ENCODE results near the gene BCL6.

Gene BCL6

DNA sequence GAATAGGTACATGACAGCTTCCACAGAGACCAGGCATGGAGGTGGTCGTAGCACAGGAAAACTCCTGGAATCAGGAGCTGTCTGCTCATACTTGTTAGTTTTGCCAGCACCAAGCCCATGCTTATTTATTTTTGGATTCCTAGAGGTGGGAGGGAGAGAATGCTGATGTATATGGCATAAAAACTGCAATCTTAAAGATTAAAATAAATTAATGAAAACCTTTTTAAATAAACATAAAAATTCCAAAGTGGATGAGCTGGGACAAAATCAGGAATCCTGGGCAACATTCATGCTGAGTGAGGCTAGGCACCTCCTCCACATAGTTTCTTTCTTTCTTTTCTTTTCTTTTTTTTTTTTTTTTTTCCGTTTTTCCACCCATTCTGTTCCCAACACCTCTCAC, 14.3 kb upstream of the BCL6 start:
- DNase-seq (ENCODE audit: low spot score): no peak

DNA sequence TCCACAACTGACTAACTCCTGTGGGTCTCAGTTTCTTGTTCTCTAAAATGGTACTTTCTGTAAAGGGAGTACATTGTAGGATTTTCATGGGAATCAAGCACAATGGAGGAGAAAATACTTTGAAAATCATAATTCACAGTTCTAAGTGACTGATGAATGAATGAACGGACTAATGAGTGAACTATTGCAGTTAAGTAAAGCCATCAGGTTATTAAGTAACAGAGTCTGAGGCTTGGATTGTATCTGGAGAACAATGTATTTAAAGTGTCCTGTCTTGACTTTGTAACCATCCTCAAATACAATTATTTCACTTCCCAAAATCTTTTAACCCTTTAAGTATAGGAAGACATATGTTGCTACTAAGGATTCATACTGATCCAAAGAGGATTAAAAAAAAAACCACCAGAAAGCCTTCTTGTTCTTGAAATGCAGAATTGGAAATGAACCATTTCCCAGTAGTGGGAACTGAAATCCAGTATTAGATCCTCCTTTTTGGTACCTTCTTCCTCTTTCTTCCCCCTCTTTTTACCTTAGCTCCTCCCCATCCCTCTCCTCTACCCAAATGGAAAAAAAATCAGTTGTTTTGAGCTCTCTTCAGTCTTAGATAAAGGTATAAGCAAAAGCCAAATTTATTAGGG, 13.2 kb upstream of the BCL6 start:
- DNase-seq (ENCODE audit: low spot score): no peak

DNA sequence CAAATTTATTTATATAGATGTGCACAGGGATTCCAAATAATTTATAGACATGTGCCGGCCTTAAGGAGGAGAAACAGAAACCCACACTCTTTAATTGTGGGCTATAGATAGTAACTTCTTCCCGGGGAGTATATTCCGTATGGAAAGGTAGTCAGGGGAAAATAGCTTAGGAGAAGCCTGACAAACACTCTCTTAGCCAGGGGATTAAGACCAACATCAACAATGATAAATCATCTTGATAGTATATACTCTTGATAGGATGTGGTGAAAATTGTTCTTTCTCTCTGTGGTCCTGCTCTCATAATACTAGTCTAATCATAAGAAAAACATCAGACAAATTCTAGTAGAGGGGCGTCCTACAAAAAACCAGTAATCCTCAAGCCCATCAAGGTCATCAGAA, 8.2 kb upstream of the BCL6 start:
- DNase-seq (ENCODE audit: low spot score): no peak

DNA sequence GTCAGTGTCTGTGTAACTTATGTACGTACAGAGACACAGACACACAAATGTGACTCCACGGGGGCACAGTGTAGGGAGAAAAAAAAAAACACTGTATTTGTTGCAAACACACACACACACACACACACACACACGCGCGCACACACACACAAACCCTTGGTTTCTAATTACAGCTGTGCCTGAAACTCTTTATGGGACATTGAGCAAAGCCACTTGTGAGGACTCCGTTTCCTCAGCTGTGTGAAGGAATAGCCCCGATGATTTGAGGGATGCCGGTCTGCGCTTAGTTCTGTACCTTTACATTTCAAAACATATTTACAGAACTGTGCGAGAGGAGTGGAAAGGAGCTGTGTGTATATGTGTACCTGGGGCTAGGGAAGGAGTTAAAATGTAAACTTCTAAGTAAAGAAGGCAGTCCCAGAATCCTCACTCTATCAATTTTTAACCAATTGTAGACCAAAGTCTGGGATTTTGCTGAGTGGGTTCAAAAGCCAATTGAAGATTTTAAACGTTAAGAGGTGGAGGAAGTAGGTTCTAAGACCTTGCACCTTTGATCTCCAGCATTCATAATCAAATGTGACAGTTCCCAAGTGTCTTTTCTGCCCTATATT, 5.3 kb upstream of the BCL6 start:
- no peak for DNase-seq (ENCODE audit: low spot score)

DNA sequence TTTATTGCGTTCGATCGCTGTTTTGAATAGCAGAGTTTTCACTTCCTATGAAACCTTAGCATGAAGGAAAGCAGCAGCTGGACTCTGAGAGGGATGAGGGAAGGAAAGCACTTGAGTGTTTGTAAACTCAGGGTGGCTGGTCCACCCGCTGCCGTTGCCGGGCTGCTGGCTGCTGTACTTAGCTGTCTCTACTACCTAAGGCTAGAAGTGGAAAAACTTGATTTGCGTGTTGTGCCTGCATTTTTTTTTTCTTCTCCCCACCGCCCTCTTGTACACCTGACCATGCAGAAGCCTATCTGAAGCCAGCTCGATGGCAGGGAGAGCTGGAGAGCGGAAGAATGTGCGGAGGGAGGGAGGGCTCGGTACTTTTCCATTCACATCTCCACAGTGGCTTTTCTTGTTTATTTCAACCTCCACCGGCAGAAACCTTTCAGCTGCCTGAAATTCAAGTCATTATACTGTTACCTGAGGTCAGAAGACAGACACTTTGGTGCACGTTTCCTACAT, 4.8 kb upstream of the BCL6 start:
- no peak for DNase-seq (ENCODE audit: low spot score)

DNA sequence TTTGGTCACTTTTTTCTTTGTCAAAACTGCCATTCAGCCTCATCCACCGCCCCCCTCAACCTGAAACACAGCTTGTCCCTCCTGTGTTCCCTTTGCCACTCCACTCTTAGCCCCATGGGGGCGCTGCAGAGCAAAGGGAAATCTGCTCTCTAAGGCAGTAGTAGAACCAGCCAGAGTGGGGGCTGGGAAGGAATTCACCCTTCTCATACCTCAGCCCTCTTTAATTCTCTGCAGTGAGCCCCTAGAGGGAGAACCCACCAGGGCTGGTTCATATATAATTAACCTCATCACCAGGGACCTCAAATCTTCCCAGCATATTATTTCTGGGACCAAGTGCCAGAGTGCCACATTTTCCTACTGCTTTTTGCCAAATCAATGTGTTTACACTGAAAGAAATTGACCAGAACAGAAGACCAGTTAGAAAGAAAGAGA, 2.8 kb upstream of the BCL6 start:
- peak; percentile 89 for DNase-seq (ENCODE audit: low spot score)

DNA sequence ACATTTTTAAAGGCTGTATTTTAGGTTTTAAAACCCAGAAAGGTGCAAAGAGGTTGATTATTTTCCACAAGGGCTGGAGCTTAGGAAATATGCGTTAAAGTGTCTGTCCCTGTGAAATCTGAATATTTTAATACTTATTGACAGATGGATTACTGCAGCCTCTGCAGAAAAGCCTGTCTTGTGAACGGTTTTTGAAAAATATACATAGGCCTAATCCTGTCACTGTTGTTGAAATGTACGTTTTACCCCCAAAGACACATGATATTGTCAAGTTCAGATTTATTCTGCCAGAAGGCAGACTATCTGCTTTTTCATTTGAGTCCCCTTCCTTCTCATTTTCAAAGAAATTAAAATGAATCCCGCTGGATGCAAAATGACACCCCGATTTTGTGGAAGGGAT, 2.2 kb upstream of the BCL6 start:
- no peak for DNase-seq (ENCODE audit: low spot score)

DNA sequence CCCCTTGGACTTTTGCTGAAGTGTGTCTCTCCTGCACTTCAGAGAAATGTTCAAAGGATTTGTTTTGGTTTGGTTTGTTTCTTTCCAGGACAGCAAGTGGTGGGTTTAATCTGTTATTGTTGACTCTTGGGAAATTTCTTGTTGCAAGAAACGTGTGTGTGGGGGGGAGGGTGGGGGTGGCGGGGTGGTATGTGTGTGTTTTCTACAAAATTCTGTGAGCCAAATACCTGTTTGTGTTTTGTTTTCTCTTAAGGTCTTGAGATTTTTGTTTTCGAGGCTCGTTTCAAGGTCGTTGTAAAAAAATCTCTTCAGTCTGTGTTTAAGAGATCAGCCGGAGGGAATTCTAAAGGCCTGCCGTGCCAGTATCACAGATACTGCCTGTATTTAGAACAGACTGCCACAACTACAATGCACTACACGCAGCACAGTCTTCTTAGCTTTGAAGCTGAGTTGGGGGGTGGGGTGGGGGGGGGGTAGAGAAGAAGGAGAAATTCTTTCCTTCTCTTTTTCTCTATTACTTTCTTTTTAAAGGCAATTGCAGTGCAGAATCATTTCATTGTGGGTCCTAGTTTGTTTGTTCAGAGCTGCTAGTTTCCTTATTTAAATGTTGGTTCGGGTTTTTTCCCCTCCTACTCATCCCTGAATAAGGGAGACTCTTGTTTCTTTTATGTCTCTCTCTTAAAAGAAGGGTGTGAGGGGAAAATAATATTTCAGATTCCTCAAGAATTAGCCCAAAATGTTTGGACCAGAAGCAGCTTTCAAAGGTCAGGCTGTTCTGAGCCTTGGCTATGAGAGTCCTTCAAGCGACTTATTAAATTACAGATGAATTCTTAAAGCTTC, 1.4 kb upstream of the BCL6 start:
- DNase-seq (ENCODE audit: low spot score): peak; percentile 25

DNA sequence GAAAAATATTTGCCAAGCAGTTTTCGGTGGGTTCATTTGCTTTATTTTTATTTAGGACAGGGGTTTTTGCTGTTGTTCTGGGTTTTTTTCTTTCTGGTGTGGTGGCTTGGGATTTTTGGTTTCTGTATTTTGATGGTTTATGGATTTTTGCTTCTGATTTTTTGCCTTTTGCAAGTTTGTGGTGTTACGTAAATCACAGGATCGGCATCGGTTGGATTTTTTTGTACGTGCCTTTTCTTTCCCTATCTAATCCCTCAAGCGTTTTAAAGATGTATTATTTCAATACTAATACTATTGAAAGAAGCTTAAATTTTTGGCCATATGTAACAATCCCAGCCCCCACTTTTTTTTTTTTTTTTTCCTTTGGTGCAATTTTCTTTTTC, 782 bp upstream of the BCL6 start:
- no peak for DNase-seq (ENCODE audit: low spot score)

DNA sequence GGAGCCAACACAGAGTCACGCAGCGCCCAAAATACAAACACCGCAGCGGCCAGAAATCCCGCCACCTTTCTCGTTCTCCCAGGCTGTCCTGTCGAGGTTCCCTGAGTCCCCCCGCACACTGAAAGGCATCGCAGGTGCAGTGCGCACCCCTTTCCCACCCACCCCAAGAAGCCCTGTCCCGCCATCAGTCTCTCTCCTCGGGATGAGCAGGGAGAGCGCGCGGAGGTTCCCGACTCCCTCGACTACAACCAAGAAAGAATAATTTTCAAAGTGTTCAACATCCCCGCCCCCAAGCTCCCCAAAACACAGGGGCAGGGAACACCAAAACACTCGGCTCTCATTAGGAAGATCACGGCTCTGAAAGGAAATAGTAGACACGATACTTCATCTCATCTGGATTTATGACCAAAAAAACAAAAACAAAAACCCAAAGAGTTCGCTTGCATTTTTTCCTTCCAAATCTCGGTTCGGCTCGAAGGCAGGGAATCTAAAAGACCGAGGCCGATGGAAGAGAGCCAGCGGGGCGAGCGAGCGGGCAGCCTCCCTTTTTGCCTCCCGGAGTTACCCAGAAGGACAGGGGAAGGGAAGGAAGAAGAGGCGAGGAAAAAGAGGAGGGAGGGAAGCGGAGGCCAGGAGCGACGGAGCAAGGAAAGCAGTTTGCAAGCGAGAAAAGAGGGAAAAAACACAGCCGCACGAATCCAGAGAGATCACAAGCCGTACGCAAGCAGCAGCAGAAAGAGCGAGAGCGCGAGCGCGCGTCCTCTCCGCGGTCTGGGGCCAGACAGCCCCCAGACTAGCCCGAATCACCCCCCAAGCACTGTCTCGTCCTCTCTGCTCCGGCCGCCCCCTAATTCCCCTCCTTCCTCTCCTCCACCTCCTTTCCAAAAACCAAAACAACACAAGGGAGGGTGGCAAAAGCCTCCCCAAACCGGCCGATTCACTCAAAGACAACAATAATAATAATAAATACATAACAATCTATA, 808 bp downstream of the BCL6 start:
- peak; percentile 56 for DNase-seq (ENCODE audit: low spot score)

DNA sequence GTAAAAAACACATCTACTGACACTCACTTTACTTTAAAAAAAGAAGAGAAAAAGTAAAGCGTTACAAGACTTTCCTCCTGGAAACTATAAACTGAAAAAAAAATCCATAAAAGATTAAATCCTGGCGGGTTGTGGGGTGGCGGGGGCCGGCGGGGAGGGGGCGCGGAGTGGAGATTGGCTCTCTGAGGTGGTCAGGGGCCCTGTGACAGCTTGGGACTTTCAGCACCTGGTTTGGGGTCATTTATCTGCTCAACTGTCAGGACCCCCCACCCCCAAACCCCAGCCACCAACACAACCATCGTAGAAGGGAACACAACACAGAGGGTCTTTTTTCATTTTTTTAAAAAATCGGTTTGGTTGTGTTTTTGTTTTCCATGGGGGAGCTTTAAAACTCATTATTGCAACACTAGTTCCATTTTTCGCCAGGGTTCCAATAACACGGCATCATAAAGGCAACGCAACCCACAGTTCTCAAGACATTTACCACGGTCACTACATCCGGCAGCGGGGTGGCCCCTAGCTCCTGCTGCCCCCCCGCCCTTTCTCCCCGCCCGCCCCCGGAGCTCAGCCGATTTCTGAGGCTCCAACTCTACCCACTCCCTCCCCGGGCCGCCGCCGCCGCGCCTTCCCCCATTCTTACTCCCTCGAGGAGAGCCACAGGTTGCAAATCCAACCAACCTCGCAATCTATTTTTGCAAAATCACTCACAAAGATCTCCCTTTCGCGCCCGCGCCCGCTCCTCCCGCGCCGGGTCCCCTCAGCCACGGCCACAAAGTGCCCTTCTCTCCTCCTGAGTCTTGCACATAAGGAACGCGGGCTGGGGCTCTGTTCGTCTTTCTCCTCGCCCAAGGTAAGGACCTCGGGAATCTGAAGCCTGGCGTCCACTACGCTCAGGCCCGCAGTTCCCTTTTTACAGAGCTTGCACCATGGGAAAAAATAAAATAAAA, 1.8 kb downstream of the BCL6 start:
- peak; percentile 59 for DNase-seq (ENCODE audit: low spot score)

DNA sequence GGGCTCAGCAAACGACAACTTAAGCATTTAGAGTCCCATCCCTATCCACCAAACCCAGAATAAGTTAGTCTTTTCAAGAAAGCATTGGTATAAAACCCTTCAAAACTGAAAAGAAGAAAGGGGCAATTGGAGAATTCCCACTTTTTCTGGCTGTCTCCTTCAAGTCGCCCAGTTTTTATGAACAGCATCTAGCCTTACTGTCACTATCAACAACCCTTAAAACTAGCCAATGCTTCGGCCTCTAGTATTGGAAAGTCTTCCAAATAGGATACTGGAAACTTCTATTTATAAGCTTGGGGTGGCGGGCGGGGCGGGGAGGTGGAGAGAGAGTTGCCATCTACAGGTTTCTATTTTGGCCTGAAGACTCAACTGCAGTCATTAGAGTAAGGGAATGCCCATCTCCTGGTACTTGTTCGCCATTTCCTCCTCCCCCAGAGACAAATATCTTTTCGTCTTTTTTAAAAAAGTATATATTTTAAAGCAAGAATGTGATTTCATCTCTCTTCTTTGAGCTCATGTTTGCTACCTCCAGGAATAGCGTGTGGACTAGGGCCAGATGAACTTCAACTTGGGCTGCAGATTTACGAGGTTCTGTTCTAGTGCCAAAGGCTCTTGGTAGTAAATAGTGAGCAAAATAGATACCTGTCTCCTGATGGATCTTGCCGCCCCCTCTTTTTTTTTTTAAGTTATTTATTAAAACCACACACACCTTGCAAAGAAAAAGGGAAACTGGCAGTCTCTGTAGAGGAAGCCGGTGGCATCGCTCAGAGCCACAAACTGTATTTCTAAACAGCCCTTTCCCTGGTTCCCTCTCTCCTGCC, 2.7 kb downstream of the BCL6 start:
- peak; percentile 46 for DNase-seq (ENCODE audit: low spot score)

DNA sequence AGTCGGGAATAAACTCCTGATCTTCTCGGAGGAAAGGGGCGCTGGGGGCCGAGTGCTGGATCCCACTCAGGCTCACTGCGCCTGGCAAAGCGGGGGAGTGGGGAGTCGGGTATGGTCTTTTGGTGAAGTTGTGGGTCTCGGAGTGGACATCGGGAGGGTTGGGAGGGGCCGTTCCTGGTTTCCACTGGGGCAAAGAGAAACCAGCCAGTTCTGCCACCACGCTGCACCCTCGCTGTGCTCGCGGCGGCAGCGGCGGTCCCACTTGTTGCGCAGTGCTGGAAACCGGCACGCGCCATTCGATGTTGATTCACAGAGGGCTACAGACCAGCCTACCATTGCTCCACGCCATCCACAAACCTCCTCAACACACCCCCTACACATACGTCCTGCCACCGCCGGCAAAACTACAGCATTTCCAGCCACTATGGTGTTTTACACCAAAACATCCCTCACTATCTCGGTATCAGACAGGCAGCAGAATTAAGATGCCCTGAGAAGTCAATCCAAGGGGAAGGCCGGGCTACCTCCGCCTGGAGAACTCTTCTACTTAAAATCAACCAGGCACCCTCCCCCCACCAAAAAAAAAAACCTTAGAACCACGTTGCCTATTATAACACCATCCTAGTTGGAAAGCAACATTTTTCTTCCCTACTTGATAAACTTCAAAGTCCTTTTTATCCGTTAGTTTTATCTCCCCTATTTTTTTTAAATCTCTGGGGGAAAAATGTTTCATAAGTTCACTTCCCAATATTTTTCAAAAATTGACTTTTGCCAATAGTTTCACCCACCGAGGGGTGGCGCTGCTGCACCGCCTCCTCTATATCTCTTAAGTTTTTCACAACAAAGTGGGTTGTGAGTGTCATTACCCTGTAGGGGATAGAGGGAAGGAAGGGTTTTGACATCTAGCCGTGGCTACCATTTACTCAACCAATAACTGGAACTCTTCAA, 3.6 kb downstream of the BCL6 start:
- DNase-seq (ENCODE audit: low spot score): peak; percentile 83

DNA sequence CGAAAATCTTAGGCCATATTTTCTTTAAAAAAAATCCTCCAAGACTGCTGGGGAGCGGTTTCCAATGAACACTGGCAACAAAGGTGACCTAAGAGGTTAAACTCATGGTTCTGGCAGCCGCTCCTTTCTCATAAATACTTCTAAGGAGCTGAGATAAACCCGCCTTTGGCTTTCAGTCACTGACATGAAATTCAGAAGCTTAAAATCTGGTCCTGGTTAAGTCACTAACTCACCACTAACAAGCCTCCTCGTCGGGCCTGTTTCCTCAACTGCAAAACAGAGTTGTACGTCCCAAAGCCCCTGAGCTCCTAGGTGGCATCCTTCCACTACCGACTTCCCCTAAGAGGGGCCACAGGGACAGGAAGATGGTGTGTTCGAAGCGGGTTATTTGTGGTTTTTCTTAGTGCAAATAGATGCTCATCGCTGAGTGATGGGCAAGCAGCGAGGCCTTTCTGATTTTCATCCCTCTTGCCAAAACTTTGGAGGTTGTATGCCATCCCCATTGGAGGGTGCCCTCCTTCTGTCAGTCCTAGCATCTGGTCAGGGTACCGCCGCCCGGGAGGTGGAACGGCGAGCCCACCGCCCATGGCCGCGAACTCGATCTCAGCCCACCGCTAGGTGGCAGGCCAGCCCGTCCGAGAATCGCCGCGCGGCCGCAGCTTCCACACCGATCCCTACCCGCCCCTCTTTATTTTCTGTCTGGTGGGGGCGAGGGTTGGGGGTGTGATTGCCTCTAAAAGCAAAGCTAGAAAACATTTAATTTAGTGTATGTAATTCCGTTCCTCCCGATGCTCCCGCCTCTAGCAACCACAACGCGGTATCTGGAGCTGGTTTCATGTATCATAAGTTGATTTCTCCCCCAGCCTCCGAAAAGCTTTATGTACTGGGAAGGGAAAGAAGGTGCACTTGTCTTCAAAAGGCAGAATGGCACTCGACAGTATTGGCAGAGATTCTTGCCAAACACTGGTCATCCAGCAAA, 4.6 kb downstream of the BCL6 start:
- peak; percentile 65 for DNase-seq (ENCODE audit: low spot score)

DNA sequence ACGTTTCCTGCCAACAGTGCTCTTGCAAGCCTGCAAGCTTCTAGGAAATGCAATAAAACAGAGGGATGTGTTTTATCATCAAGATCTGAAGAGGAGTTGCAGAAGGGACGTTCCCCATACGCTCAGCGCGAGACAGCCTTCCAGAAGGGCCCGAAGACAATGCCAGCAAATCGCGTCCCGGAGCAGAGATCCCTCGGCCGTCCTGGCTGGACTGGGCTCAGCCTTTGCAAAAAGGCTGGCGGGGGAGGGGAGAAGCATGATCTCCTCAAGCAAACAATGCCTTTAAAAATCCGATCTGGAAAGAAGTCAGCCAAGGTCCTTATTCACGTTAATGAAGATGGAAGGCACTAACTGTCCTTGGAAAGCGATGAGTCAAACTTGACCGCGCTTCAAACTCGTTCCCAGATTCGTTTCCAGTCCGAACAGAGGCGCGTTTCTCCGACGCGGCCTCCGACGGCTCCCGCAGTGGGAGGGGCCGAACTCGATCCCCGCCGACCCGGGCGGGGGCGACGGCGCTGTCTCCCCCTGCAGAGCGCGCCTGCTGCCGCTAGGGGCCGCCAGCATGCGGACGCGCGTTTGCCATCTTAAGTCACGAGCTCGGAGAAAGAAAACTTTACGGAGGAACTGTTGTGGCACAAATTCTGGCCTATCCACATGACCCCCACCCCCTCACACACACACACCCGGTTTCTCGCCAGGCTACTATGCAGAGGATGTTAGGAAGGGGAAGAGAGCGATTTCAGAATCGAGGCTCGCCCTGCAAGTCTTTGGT, 5.5 kb downstream of the BCL6 start:
- peak; percentile 76 for DNase-seq (ENCODE audit: low spot score)

DNA sequence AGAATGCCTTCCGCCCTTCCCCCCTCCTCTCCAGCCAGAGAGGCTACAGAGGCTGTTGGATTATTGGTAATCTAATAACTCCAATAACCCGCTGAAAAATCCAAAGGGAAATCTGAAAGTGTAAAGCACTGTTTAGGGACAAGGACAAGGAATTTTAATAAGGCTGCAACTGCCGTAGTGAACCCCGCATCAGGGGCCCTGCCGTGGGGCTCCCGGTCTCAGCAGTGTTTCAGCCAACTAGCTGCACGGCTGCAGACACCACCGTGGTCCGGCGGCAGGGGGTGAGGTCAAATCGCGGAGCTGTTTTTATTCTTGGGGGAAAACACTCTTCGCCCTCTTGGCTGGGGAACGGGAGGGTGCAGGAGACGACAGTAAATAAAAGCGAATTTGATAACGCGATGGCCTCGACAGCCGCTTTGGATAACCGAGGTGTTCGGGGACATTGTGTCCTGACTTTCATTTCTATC, 6.1 kb downstream of the BCL6 start:
- DNase-seq (ENCODE audit: low spot score): no peak

All from hematopoietic multipotent progenitor cell treated with erythropoietin and hydrocortisone succinate and interleukin-3 and kit ligand, for 15 days (in vitro differentiated cells).